ENCODE results near the gene HMCES.

The HMCES gene

DNA sequence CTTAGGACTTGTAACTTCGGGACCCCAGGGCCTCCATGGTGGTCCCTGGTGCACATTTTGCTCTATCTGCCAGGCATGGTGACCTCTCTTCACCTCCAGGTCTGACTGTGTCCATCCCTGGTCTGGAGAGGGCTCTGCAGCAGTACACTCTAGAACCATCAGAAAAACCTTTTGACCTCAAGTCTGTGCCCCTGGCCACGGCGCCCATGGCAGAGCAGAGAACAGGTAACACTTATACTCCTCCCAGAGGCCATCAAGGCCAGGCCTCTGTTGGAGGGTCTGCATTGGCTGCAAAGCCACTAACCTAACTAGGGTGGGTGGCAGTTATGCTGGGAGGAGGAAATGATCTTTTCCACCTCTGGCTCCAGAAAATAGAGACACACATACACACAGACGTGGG is 10.3 kb upstream of the HMCES start:
- DNase-seq (ENCODE audit: low read depth) = no peak
- no peak overlapping the region for H3K4me3 ChIP-seq (ENCODE audit: low read depth, low read length)
- TF ChIP-seq, protein P1, sequence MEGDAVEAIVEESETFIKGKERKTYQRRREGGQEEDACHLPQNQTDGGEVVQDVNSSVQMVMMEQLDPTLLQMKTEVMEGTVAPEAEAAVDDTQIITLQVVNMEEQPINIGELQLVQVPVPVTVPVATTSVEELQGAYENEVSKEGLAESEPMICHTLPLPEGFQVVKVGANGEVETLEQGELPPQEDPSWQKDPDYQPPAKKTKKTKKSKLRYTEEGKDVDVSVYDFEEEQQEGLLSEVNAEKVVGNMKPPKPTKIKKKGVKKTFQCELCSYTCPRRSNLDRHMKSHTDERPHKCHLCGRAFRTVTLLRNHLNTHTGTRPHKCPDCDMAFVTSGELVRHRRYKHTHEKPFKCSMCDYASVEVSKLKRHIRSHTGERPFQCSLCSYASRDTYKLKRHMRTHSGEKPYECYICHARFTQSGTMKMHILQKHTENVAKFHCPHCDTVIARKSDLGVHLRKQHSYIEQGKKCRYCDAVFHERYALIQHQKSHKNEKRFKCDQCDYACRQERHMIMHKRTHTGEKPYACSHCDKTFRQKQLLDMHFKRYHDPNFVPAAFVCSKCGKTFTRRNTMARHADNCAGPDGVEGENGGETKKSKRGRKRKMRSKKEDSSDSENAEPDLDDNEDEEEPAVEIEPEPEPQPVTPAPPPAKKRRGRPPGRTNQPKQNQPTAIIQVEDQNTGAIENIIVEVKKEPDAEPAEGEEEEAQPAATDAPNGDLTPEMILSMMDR (conservative IDR thresholded peaks at IDR 0.05; ENCODE audit: low read depth, low read length) = no peak

DNA sequence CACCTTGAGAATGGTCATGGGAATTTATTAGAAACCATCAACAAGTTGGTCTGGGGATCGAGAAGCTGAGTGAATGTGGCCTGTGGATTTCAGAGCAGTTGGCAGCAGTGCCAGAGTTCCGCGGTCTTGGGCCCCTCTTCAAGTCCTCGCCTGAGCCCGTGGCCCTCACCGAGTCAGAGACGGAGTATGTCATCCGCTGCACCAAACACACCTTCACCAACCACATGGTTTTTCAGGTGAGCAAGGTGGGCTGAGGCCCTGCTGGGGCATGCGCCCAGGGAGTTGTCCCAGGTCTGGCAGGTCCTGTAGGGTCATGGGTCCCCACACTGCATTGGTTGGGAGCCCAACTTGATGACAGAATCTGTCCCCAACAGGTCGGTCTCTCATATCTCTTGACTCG is 7.0 kb upstream of the HMCES start:
- DNase-seq (ENCODE audit: low read depth) = no peak
- no peak overlapping the region for H3K4me3 ChIP-seq (ENCODE audit: low read depth, low read length)
- TF ChIP-seq, protein P1 (conservative IDR thresholded peaks at IDR 0.05; ENCODE audit: low read depth, low read length) = no peak

DNA sequence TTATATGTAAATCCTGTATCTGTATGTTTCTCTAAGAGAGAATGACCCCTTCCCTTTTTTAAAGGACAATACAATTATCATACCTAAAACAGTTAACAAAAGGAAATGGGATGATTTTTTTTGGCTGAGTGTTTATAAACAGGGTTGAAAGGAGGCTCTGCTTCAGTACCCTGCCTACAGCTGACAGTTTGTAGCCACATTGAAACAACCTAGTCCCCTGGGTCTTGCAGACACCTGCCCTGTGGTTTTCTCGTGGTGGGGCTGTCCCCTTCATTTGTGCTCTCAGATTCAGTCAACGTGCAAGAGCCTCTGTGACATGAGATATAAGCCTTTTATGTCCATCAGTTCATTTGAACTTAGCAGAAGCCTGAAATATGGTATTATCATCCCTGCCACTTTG is 2.3 kb upstream of the HMCES start:
- TF ChIP-seq, protein P1 (conservative IDR thresholded peaks at IDR 0.05; ENCODE audit: low read depth, low read length) = no peak
- DNase-seq (ENCODE audit: low read depth) = no peak
- no peak overlapping the region for H3K4me3 ChIP-seq (ENCODE audit: low read depth, low read length)

DNA sequence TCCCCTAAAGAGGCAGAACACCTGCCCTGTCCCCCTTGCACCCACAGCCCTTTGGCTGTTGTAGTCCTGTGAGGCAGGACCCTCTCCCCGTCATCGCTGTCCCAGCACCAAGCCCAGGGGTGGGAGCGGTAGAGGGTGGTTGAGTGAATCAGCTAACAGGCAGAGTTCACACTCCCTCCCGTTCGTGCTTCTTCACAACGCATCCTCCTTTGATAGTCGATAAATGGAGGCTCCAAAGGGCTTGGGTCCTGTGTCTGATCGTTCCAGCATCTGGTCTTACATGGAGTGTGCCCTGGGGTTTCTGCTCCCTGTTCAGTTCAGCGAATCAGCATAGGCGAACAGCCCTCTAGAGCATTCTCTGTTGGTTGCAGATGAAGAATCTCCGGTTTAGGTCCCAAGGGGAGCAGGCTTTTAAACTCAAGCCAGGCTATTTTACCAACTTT is 820 bp upstream of the HMCES start:
- TF ChIP-seq, protein P1 (conservative IDR thresholded peaks at IDR 0.05; ENCODE audit: low read depth, low read length) = no peak
- DNase-seq (ENCODE audit: low read depth) = peak; percentile 43
- no peak overlapping the region for H3K4me3 ChIP-seq (ENCODE audit: low read depth, low read length)

DNA sequence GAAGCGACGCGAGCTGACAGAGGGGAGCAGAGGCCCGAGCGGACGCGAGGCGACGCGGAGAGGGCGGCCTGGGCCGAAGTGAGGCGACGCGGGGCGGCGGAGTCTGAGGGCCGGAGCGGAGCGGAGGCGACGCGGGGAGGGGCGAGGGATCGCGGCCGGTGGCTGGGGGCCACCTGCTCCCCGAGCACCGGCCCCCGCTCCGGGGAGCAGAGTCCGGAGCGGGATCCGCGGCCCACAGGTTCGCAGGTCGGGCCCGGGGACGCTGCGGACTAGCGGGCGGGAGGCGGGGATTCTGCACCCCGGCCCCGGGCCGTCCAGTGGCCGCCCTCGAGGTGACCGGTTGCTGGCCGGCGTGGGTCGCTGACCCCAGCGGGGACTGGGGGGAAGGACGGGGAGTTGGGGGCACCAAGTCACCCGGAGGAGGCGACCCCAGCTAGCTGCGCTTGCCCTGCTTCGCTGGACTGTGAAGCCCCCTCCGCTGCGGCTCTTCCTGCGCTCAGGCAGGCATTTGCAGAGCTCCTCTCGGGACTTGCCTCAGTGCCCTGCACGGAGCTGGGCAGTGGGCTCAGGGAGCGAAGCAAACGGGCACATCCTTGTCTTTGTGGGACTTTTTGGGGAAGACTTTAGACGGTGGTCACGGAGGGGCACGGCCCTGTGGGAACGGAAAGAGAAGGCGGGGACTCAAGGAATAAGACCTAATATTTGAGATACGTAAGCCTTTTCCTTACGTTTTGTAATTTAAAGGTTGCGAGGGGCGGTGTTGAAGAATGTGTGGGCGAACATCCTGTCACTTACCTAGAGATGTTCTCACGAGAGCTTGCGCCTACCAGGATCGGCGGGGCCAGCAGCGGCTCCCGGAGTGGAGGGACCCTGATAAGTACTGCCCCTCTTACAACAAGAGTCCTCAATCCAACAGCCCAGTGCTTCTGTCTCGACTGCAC is 566 bp downstream of the HMCES start:
- DNase-seq (ENCODE audit: low read depth) = peak; percentile 74
- TF ChIP-seq, protein P1 (conservative IDR thresholded peaks at IDR 0.05; ENCODE audit: low read depth, low read length) = no peak
- peak overlapping the region; percentile 86 for H3K4me3 ChIP-seq (ENCODE audit: low read depth, low read length)

DNA sequence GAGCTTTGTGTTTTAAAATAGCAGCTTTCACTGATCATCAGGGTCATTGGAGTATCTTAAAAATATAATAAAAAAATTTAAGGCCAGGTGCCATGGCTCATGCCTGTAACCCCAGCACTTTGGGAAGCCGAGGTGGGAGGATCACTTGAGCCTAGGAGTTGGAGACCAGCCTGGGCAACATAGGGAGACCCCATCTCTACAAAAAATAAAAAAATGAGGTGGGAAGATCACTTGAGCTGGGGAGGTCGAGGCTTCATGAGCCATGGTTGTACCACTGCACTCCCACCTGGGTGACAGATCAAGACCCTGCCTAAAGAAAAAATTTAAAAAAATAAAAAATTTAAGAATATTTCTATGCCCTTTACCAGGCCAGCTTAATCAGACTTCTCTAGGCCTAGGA is 1.5 kb downstream of the HMCES start:
- H3K4me3 ChIP-seq (ENCODE audit: low read depth, low read length) = no peak overlapping the region
- no peak for DNase-seq (ENCODE audit: low read depth)
- TF ChIP-seq, protein P1 (conservative IDR thresholded peaks at IDR 0.05; ENCODE audit: low read depth, low read length) = no peak

DNA sequence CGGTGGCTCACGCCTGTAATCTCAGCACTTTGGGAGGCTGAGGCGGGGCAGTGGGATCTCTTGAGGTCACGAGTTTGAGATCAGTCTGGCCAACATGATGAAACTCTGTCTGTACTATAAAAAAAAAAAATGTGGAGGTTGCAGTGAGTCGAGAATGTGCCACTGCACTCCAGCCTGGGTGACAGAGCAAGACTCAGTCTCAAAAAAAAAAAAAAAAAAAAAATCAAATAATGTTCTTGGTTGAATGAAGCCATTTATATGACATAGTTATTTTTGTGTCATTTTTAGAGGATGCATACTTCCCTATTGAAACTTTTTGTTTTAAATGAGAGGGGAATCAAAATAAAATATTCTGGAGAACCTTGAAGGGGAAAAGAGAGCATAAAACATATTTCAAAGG is 3.1 kb downstream of the HMCES start:
- DNase-seq (ENCODE audit: low read depth) = no peak
- H3K4me3 ChIP-seq (ENCODE audit: low read depth, low read length) = no peak overlapping the region

More for the DNA sequence above, 3.1 kb downstream of the HMCES start:
- TF ChIP-seq, protein P1 (conservative IDR thresholded peaks at IDR 0.05; ENCODE audit: low read depth, low read length) = no peak

Measured in choroid plexus epithelial cell (primary cell).